ENCODE measurements around the gene ZNF568. TPM values are rescaled to one million over a fixed set of nuclear protein-coding genes. Genes with fewer than 3 reads are reported as not detected.

Gene ZNF568
- polyA plus RNA-seq, 1 experiment: 8.6 TPM

DNA sequence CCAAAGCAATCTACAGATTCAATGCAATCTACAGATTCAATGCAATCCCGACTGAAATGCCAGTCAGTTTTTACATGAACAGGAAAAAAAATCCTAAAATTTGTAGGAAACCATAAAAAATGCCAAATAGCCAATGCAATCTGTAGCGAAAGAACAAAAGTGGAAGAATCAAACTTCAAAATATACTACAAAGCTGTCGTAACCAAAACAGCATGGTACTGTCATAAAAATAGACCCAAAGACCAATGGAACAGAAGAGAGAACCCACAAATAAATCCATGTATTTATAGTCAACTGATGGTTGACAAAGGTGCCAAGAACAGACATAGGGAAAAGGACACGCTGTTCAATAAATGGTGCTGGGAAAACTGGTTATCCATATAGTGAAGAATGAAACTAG, 17.7 kb upstream of the ZNF568 start:
- Histone ChIP-seq H3K9me3 (ENCODE audit: control insufficient read depth, insufficient read depth, low read length) (peaks cover 39% of the 10 kb centered on the region), H3K4me3 (ENCODE audit: low read depth, low read length) (no peak overlapping the region), H3K27ac (ENCODE audit: low read depth, low read length) (no peak overlapping the region), H3K27me3 (ENCODE audit: control insufficient read depth, insufficient read depth, low read length) (no peaks in the 10 kb centered on the region)
- TF ChIP-seq, protein P1, sequence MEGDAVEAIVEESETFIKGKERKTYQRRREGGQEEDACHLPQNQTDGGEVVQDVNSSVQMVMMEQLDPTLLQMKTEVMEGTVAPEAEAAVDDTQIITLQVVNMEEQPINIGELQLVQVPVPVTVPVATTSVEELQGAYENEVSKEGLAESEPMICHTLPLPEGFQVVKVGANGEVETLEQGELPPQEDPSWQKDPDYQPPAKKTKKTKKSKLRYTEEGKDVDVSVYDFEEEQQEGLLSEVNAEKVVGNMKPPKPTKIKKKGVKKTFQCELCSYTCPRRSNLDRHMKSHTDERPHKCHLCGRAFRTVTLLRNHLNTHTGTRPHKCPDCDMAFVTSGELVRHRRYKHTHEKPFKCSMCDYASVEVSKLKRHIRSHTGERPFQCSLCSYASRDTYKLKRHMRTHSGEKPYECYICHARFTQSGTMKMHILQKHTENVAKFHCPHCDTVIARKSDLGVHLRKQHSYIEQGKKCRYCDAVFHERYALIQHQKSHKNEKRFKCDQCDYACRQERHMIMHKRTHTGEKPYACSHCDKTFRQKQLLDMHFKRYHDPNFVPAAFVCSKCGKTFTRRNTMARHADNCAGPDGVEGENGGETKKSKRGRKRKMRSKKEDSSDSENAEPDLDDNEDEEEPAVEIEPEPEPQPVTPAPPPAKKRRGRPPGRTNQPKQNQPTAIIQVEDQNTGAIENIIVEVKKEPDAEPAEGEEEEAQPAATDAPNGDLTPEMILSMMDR (IDR thresholded peaks at IDR 0.05; ENCODE audit: low read depth, low read length): no peak
- POLR2A ChIA-PET: no interaction called here
- DNase-seq (ENCODE audit: low read depth, low spot score): no peak
- CTCF ChIA-PET: no interaction called here

DNA sequence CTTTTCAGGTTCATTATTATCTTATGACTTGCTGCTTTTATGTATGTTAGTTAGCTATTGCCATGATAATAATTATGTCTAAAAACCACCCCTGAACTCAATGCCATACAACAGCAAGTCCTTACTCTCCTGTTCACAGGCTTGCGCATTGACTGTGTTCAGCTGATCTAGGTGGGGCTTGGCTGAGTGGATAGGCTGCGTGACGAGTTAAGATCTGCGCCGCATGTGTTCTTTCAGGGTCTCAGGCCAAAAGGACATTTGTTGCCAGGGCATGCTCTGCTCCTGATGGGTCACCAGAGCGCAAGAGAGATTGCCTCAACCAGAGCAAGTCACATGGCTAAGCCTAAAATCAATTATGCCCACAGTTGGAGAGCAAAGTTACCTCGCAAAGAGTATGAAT, 859 bp downstream of the ZNF568 start:
- ChIA-PET POLR2A (no interaction called here), CTCF (interaction anchor here (0.6 kb wide), 1 partner anchor 860 kb away, joined by 4 read pairs; no protein-coding TSS in a partner anchor)
- Histone ChIP-seq H3K27ac (ENCODE audit: low read depth, low read length) (peak overlapping the region; percentile 0), H3K4me3 (ENCODE audit: low read depth, low read length) (peak overlapping the region; percentile 85), H3K27me3 (ENCODE audit: control insufficient read depth, insufficient read depth, low read length) (no peaks in the 10 kb centered on the region), H3K9me3 (ENCODE audit: control insufficient read depth, insufficient read depth, low read length) (peaks cover 11% of the 10 kb centered on the region)
- TF ChIP-seq, protein P1 (IDR thresholded peaks at IDR 0.05; ENCODE audit: low read depth, low read length): no peak
- no peak for DNase-seq (ENCODE audit: low read depth, low spot score)

DNA sequence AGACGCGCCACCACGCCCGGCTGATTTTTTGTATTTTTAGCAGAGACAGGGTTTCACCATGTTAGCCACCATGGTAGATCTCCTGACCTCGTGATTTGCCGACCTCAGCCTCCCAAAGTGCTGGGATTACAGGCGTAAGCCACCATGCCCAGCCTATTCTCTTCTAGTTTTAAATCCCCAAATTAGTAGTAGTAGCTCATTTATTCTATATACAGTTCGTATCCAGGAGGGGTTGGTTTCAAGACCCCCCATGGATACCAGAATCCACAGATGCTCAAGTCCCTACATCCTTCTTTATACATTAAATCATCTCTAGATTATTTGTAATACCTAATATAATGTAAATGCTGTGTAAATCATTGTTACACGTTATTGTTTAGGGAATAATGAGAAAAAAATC, 2.0 kb downstream of the ZNF568 start:
- Histone ChIP-seq H3K27ac (ENCODE audit: low read depth, low read length) (no peak overlapping the region), H3K9me3 (ENCODE audit: control insufficient read depth, insufficient read depth, low read length) (peaks cover 7% of the 10 kb centered on the region; the same call in 1 of the 2 replicates), H3K27me3 (ENCODE audit: control insufficient read depth, insufficient read depth, low read length) (no peaks in the 10 kb centered on the region), H3K4me3 (ENCODE audit: low read depth, low read length) (no peak overlapping the region)
- TF ChIP-seq, protein P1 (IDR thresholded peaks at IDR 0.05; ENCODE audit: low read depth, low read length): no peak
- ChIA-PET CTCF (no interaction called here), POLR2A (no interaction called here)
- DNase-seq (ENCODE audit: low read depth, low spot score): no peak

DNA sequence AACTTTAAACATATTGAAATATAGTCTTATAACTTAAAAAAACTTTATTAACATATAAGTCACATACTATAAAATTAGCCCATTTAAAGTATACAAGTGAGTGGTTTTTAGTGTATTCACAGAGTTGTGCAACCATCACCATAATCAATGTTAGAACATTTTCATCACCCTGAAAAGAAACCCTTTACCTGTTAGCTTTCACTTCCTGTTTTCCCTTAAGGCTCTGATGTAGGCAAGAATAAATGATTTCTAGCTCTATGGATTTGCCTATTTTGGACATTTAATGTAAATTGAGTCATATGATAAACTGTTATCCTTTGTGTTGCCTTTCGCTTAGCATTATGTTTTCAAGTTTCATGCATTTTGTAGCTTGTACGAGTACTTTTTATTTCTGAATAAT, 15.6 kb downstream of the ZNF568 start:
- Histone ChIP-seq H3K4me3 (ENCODE audit: low read depth, low read length) (no peak overlapping the region), H3K27ac (ENCODE audit: low read depth, low read length) (no peak overlapping the region), H3K9me3 (ENCODE audit: control insufficient read depth, insufficient read depth, low read length) (peaks cover 19% of the 10 kb centered on the region), H3K27me3 (ENCODE audit: control insufficient read depth, insufficient read depth, low read length) (no peaks in the 10 kb centered on the region)
- POLR2A ChIA-PET: no interaction called here
- TF ChIP-seq, protein P1 (IDR thresholded peaks at IDR 0.05; ENCODE audit: low read depth, low read length): no peak
- no peak for DNase-seq (ENCODE audit: low read depth, low spot score)
- CTCF ChIA-PET: no interaction called here

DNA sequence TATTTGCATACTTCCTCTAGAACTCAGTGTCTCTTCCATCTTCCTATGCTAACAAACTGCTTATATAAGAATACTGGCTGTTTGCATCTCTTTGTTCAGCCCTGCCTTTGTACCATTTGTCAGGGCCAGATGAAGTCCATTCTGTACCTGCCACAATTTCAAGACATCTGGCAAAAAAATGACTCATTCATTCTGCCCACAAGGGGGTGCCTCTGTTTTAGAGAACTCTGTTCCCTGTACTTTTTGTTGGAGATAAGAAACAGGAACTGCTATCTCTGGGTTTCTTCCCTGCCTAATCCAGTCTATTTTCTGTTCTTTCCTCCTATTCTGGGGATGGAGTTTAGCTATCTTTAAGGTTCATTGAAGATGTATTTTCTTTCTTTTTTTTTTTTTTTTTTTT, 23.0 kb downstream of the ZNF568 start:
- DNase-seq (ENCODE audit: low read depth, low spot score): no peak
- H3K27ac ChIP-seq (ENCODE audit: low read depth, low read length): no peak overlapping the region
- no peaks in the 10 kb centered on the region for H3K27me3 ChIP-seq (ENCODE audit: control insufficient read depth, insufficient read depth, low read length)
- POLR2A ChIA-PET: no interaction called here
- TF ChIP-seq, protein P1 (IDR thresholded peaks at IDR 0.05; ENCODE audit: low read depth, low read length): no peak
- H3K4me3 ChIP-seq (ENCODE audit: low read depth, low read length): no peak overlapping the region
- H3K9me3 ChIP-seq (ENCODE audit: control insufficient read depth, insufficient read depth, low read length): peaks cover 8% of the 10 kb centered on the region
- CTCF ChIA-PET: no interaction called here

Data from AG04450 (cell line).